ENCODE measurements around the gene ZWILCH. TPM values are rescaled to one million over a fixed set of nuclear protein-coding genes. Genes with fewer than 3 reads are reported as not detected.

Gene ZWILCH
- polyA plus RNA-seq, 1 donor (not counting 4 experiments of a cell fraction or from before 2014, with no cell fraction given), result 34.9 TPM

DNA sequence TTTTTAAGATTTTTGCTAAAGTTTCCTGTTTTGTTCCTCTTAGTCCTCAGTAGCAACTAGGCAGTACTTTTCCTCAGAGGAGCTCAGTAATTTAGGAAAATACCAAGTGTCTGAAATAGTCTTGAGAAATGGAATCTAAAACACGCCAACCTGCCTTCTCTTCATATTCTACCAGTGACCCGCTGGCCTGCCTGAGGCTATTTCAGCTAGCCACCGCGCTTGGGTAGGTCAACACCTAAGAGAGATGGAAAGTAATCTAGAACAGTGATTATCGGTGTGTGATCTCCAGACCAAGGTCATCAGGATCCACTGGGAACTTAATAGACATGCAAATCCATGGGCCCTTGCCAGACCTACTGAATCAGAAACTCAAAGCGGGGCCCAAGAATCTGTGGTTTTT, 53.1 kb downstream of the ZWILCH start:
- TF ChIP-seq EZH2 (IDR thresholded peaks at IDR 0.05; ENCODE audit: low read length) (no peak), CTCF (optimal IDR thresholded peaks at IDR 0.05 in 1 of 3, IDR thresholded peaks at IDR 0.05 in 1 of 3, conservative IDR thresholded peaks at IDR 0.05 in 1 of 3; ENCODE audit: extremely low read depth in 1 of 3, insufficient read depth in 2 of 3, low read length in 3 of 3) (no peak)
- no peaks in the 10 kb centered on the region for H3K36me3 ChIP-seq (ENCODE audit: control insufficient read depth in 2 of 2, extremely low read depth in 1 of 2, insufficient read depth in 2 of 2, low read length in 2 of 2)
- H3K4me2 ChIP-seq (ENCODE audit: control insufficient read depth, extremely low read depth, insufficient read depth, low read depth, low read length), result no peak overlapping the region
- no peak overlapping the region for H3K9ac ChIP-seq (ENCODE audit: control insufficient read depth, extremely low read depth, insufficient read depth, low read length)
- H3K4me3 ChIP-seq (ENCODE audit: control insufficient read depth in 2 of 3, extremely low read depth in 1 of 3, insufficient read depth in 2 of 3, low read depth in 1 of 3, low read length in 3 of 3), result no peak overlapping the region
- no peak overlapping the region for H3K27ac ChIP-seq (ENCODE audit: control insufficient read depth, insufficient read depth, low read length)
- H3K9me3 ChIP-seq (ENCODE audit: control insufficient read depth, low read depth, low read length), result no peaks in the 10 kb centered on the region
- H3K9me1 ChIP-seq (ENCODE audit: control insufficient read depth, extremely low read depth, insufficient read depth, low read length), result no peaks in the 10 kb centered on the region
- no peaks in the 10 kb centered on the region for H3K27me3 ChIP-seq (ENCODE audit: control insufficient read depth, extremely low read depth, insufficient read depth, low read length)
- no peaks in the 10 kb centered on the region for H3K79me2 ChIP-seq (ENCODE audit: control insufficient read depth, insufficient read depth, low read length)
- H2AFZ ChIP-seq (ENCODE audit: control insufficient read depth, low read length), result no peak overlapping the region
- H3K4me1 ChIP-seq (ENCODE audit: control insufficient read depth, extremely low read depth, insufficient read depth, low read length), result no peaks in the 10 kb centered on the region
- FAIRE-seq, result no peak
- no peak for DNase-seq (ENCODE audit: low read depth, low spot score)
- dilution Hi-C loops (cut with MboI; ENCODE audit: extremely low pct_ligation_motif_present, low sequenced_read_pairs), result no loop called here
- H4K20me1 ChIP-seq (ENCODE audit: control insufficient read depth, extremely low read depth, insufficient read depth, low read length), result no peaks in the 10 kb centered on the region

DNA sequence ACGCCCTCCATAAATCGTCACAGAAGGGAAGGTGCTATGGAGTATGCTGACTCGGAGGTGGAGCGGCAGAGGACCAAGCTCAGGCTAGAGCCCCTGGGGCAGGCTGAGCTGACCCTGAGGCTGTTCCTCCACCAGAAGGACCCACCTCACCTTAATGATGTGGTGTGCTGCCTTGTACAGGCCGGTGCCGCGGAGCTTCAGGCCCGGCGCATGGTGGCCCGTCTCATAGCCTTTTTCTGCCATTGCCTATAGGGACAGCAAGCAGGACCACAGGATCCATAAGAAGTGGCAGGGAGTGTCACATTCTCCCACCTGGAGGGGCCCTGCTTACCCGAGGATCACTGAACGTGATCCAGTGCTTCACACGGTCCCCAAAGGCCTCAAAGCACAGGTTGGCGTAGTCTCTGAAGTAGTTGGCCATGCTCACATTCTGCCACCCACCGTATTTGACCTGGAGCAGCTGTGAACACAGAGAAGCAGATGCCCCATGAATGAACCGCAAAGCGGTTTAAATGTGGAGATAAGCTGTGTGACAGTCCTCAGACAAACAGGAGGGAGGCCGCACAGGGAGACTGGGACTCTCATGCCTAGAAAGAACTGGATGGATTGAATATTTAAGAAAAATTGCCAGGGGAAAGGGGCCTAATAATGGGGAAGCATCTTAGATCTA, 55.9 kb downstream of the ZWILCH start:
- H3K9me1 ChIP-seq (ENCODE audit: control insufficient read depth, extremely low read depth, insufficient read depth, low read length), result no peaks in the 10 kb centered on the region
- TF ChIP-seq EZH2 (IDR thresholded peaks at IDR 0.05; ENCODE audit: low read length), result no peak
- TF ChIP-seq CTCF (optimal IDR thresholded peaks at IDR 0.05 in 1 of 3, IDR thresholded peaks at IDR 0.05 in 1 of 3, conservative IDR thresholded peaks at IDR 0.05 in 1 of 3; ENCODE audit: extremely low read depth in 1 of 3, insufficient read depth in 2 of 3, low read length in 3 of 3), result no peak
- no peak for DNase-seq (ENCODE audit: low read depth, low spot score)
- H3K4me2 ChIP-seq (ENCODE audit: control insufficient read depth, extremely low read depth, insufficient read depth, low read depth, low read length), result no peak overlapping the region
- no peaks in the 10 kb centered on the region for H3K27me3 ChIP-seq (ENCODE audit: control insufficient read depth, extremely low read depth, insufficient read depth, low read length)
- dilution Hi-C loops (cut with MboI; ENCODE audit: extremely low pct_ligation_motif_present, low sequenced_read_pairs), result no loop called here
- H3K79me2 ChIP-seq (ENCODE audit: control insufficient read depth, insufficient read depth, low read length), result no peaks in the 10 kb centered on the region
- no peaks in the 10 kb centered on the region for H3K9me3 ChIP-seq (ENCODE audit: control insufficient read depth, low read depth, low read length)
- H3K36me3 ChIP-seq (ENCODE audit: control insufficient read depth in 2 of 2, extremely low read depth in 1 of 2, insufficient read depth in 2 of 2, low read length in 2 of 2), result no peaks in the 10 kb centered on the region
- no peaks in the 10 kb centered on the region for H4K20me1 ChIP-seq (ENCODE audit: control insufficient read depth, extremely low read depth, insufficient read depth, low read length)
- no peak for FAIRE-seq
- no peak overlapping the region for H2AFZ ChIP-seq (ENCODE audit: control insufficient read depth, low read length)
- no peak overlapping the region for H3K4me3 ChIP-seq (ENCODE audit: control insufficient read depth in 2 of 3, extremely low read depth in 1 of 3, insufficient read depth in 2 of 3, low read depth in 1 of 3, low read length in 3 of 3)
- H3K4me1 ChIP-seq (ENCODE audit: control insufficient read depth, extremely low read depth, insufficient read depth, low read length), result peaks cover 18% of the 10 kb centered on the region
- H3K9ac ChIP-seq (ENCODE audit: control insufficient read depth, extremely low read depth, insufficient read depth, low read length), result no peak overlapping the region
- H3K27ac ChIP-seq (ENCODE audit: control insufficient read depth, insufficient read depth, low read length), result no peak overlapping the region
